ENCODE measurements around the gene SYF2. TPM values are rescaled to one million over a fixed set of nuclear protein-coding genes. Genes with fewer than 3 reads are reported as not detected.

SYF2 gene
- total and polyA plus RNA-seq, 2 experiments from 2014 or later, result 24.6 to 82.6 TPM

DNA sequence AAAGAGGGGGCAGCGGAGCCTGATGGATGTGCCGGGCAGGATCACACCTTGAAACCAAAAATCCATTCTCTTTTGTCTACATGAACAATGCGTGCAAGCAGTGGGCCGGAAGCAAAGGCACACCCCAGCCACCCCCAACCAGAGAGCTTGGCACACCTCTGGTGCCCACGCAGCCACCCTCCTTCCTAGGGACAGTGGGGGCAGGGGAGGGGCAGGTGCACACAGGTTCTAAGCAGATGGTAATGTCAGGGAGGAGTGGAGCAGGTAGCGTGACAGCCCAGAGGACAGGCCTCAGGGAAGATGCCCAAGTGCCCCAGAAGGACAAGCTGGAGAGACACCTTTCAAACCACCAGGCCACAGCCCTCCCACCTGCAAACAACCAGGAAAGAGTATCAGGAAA, 36.5 kb downstream of the SYF2 start:
- Histone ChIP-seq H3F3A (replicated peaks; ENCODE audit: low read depth) (no peaks in the 10 kb centered on the region), H3K4me2 (no peak overlapping the region), H2AFZ (no peak overlapping the region; the same call in 1 of the 2 replicates), H3K27me3 (ENCODE audit: insufficient read depth) (no peaks in the 10 kb centered on the region), H3K9me2 (ENCODE audit: insufficient read depth) (no peaks in the 10 kb centered on the region), H3K36me3 (ENCODE audit: insufficient read depth) (no peaks in the 10 kb centered on the region), H3K4me3 (no peak overlapping the region), H3K4me1 (ENCODE audit: insufficient read depth) (no peaks in the 10 kb centered on the region), H3K27ac (ENCODE audit: low read depth) (no peak overlapping the region), H4K20me1 (replicated peaks; ENCODE audit: insufficient read depth) (no peaks in the 10 kb centered on the region), H3K79me2 (replicated peaks; ENCODE audit: insufficient read depth) (no peaks in the 10 kb centered on the region)
- Mint-ChIP-seq H3K36me3 (ENCODE audit: low read depth) (no peaks in the 10 kb centered on the region; the same call in 2 of the 3 replicates), H3K27ac (no peak overlapping the region), H3K27me3 (ENCODE audit: insufficient read depth, low read depth, poor library complexity) (peaks cover 3% of the 10 kb centered on the region), H3K4me1 (peaks cover 17% of the 10 kb centered on the region), H3K9me3 (no peaks in the 10 kb centered on the region), H3K4me3 (no peak overlapping the region)
- TF ChIP-seq, protein P1, sequence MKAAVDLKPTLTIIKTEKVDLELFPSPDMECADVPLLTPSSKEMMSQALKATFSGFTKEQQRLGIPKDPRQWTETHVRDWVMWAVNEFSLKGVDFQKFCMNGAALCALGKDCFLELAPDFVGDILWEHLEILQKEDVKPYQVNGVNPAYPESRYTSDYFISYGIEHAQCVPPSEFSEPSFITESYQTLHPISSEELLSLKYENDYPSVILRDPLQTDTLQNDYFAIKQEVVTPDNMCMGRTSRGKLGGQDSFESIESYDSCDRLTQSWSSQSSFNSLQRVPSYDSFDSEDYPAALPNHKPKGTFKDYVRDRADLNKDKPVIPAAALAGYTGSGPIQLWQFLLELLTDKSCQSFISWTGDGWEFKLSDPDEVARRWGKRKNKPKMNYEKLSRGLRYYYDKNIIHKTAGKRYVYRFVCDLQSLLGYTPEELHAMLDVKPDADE (IDR thresholded peaks at IDR 0.05), result no peak
- no peak for TF ChIP-seq EZH2phosphoT487 (IDR thresholded peaks at IDR 0.05; ENCODE audit: unreplicated experiment)
- TF ChIP-seq, protein P2, sequence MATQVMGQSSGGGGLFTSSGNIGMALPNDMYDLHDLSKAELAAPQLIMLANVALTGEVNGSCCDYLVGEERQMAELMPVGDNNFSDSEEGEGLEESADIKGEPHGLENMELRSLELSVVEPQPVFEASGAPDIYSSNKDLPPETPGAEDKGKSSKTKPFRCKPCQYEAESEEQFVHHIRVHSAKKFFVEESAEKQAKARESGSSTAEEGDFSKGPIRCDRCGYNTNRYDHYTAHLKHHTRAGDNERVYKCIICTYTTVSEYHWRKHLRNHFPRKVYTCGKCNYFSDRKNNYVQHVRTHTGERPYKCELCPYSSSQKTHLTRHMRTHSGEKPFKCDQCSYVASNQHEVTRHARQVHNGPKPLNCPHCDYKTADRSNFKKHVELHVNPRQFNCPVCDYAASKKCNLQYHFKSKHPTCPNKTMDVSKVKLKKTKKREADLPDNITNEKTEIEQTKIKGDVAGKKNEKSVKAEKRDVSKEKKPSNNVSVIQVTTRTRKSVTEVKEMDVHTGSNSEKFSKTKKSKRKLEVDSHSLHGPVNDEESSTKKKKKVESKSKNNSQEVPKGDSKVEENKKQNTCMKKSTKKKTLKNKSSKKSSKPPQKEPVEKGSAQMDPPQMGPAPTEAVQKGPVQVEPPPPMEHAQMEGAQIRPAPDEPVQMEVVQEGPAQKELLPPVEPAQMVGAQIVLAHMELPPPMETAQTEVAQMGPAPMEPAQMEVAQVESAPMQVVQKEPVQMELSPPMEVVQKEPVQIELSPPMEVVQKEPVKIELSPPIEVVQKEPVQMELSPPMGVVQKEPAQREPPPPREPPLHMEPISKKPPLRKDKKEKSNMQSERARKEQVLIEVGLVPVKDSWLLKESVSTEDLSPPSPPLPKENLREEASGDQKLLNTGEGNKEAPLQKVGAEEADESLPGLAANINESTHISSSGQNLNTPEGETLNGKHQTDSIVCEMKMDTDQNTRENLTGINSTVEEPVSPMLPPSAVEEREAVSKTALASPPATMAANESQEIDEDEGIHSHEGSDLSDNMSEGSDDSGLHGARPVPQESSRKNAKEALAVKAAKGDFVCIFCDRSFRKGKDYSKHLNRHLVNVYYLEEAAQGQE (IDR thresholded peaks at IDR 0.05; ENCODE audit: unreplicated experiment), result no peak
- TF ChIP-seq POLR2AphosphoS5 (IDR thresholded peaks at IDR 0.05; ENCODE audit: low read depth), result no peak
- TF ChIP-seq EZH2 (IDR thresholded peaks at IDR 0.05; ENCODE audit: low read depth, unreplicated experiment), result no peak
- TF ChIP-seq CREB1 (CRISPR knock-in tag; IDR thresholded peaks at IDR 0.05; ENCODE audit: low read depth), result no peak
- TF ChIP-seq NANOG (IDR thresholded peaks at IDR 0.05; ENCODE audit: borderline replicate concordance), result no peak
- no peak for TF ChIP-seq ZNF114 (CRISPR knock-in tag; IDR thresholded peaks at IDR 0.05)
- no peak for TF ChIP-seq CTCF (conservative IDR thresholded peaks at IDR 0.05; ENCODE audit: low read depth in 2 of 2)
- no peak for TF ChIP-seq JUNB (IDR thresholded peaks at IDR 0.05; ENCODE audit: unreplicated experiment)
- TF ChIP-seq, protein P3, sequence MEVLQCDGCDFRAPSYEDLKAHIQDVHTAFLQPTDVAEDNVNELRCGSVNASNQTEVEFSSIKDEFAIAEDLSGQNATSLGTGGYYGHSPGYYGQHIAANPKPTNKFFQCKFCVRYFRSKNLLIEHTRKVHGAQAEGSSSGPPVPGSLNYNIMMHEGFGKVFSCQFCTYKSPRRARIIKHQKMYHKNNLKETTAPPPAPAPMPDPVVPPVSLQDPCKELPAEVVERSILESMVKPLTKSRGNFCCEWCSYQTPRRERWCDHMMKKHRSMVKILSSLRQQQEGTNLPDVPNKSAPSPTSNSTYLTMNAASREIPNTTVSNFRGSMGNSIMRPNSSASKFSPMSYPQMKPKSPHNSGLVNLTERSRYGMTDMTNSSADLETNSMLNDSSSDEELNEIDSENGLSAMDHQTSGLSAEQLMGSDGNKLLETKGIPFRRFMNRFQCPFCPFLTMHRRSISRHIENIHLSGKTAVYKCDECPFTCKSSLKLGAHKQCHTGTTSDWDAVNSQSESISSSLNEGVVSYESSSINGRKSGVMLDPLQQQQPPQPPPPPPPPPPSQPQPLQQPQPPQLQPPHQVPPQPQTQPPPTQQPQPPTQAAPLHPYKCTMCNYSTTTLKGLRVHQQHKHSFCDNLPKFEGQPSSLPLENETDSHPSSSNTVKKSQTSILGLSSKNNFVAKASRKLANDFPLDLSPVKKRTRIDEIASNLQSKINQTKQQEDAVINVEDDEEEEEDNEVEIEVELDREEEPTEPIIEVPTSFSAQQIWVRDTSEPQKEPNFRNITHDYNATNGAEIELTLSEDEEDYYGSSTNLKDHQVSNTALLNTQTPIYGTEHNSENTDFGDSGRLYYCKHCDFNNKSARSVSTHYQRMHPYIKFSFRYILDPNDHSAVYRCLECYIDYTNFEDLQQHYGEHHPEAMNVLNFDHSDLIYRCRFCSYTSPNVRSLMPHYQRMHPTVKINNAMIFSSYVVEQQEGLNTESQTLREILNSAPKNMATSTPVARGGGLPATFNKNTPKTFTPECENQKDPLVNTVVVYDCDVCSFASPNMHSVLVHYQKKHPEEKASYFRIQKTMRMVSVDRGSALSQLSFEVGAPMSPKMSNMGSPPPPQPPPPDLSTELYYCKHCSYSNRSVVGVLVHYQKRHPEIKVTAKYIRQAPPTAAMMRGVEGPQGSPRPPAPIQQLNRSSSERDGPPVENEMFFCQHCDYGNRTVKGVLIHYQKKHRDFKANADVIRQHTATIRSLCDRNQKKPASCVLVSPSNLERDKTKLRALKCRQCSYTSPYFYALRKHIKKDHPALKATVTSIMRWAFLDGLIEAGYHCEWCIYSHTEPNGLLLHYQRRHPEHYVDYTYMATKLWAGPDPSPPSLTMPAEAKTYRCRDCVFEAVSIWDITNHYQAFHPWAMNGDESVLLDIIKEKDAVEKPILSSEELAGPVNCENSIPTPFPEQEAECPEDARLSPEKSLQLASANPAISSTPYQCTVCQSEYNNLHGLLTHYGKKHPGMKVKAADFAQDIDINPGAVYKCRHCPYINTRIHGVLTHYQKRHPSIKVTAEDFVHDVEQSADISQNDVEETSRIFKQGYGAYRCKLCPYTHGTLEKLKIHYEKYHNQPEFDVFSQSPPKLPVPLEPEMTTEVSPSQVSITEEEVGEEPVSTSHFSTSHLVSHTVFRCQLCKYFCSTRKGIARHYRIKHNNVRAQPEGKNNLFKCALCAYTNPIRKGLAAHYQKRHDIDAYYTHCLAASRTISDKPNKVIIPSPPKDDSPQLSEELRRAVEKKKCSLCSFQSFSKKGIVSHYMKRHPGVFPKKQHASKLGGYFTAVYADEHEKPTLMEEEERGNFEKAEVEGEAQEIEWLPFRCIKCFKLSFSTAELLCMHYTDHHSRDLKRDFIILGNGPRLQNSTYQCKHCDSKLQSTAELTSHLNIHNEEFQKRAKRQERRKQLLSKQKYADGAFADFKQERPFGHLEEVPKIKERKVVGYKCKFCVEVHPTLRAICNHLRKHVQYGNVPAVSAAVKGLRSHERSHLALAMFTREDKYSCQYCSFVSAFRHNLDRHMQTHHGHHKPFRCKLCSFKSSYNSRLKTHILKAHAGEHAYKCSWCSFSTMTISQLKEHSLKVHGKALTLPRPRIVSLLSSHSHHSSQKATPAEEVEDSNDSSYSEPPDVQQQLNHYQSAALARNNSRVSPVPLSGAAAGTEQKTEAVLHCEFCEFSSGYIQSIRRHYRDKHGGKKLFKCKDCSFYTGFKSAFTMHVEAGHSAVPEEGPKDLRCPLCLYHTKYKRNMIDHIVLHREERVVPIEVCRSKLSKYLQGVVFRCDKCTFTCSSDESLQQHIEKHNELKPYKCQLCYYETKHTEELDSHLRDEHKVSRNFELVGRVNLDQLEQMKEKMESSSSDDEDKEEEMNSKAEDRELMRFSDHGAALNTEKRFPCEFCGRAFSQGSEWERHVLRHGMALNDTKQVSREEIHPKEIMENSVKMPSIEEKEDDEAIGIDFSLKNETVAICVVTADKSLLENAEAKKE (CRISPR knock-in tag; IDR thresholded peaks at IDR 0.05), result no peak
- no peak for TF ChIP-seq ZNF331 (CRISPR knock-in tag; IDR thresholded peaks at IDR 0.05; ENCODE audit: low read depth)
- no peak for TF ChIP-seq STAT1 (IDR thresholded peaks at IDR 0.05; ENCODE audit: unreplicated experiment)
- ATAC-seq (no peak), DNase-seq (ENCODE audit: low spot score) (no peak)
